Activated T-helper 1 cell treated with Interleukin-2 at 50 U/mL for 16 hours (primary cell): ENCODE measurements around the gene ME3.
"Not testable (repeated sequence)": the region's sequence is repeated elsewhere in the genome, so short reads cannot be mapped to it uniquely, and the experiment has no call there.

Experiments
- DNase-seq: peaks from one replicate; pipeline ENCODE4 v3.0.0-alpha.2; 2020; ENCODE audit warnings: low read depth

ME3 gene

DNA sequence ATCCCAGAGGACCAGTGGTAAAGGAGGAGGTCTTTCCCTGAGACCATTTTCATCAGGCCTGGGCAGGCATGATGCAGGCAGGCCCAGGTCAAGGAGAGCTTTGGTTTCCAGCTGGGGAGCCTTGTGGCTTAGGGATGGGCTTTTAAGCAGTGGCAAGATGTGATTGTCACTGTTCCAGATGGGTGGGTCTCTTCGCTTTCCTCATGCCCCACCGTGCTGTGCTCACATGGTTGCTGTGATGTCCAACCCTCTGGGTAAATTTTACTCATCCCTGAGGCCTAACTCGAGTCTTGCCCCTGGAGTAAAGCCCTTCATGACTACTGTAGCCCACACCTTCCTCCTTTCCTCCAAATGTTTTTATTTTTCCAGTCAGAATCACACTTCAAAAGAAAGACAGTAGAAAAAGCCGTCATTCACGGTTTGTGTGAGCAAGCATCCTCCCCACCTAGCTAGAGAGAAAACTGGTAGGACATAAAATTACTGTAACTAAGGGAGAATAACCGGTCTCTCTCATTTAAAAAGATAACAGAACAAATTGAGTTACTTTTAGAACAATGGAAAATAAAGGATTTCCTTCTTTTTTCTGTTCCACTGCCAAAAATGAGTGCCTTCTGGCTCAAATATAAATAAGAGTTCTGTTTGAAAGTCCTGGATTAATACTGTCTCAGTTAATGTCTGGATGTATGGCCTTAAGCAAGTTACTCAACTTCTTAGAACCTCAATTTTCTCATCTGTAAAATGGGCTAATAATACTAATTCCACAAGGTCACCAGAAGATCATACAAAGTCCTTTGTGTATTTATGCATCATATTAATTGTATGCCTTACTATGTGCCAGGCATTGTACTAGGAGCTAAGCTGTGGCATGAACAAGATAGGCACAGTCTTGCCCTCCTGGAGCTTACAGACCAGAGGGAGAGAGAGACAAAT lies 84.9 kb downstream of the ME3 start:
- DNase-seq: no peak

DNA sequence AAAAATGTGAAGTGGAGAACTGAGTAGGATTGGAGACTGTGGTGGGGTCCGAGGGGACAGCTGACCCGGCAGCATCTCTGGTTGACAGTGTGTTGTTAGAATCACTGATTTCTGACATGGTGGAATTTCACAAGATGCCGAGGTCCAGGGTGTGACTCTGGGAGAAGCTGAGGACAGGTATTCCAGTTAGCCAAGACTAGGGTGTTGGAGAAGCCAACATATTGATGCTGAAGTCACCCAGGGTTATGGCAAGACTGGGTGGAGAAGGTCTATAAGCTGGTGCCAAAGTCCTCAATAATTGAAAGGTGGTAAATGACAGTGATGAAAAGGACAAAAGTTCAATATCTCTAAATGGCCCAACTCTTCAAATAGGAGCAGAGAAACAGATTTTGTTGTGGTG lies 86.1 kb downstream of the ME3 start:
- no peak for DNase-seq

DNA sequence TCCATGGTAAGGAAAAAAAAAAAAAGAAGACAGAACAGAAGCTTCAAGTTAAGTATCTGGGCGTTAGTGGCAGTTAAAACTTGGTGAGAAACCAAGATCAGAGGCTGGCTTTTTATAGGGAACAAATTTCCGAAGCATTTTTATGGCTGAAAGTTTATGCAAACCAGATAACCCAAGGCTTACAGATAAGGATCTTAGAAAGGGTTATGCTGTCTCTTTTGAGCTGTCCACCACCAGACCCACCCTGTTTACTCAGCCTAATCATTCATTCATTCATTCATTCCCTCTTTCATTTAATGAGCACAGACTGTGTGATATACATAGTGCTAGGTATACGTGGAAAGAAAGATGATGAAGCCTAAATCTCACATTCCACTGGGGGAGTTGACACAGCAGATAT lies 89.5 kb downstream of the ME3 start:
- DNase-seq: no peak

DNA sequence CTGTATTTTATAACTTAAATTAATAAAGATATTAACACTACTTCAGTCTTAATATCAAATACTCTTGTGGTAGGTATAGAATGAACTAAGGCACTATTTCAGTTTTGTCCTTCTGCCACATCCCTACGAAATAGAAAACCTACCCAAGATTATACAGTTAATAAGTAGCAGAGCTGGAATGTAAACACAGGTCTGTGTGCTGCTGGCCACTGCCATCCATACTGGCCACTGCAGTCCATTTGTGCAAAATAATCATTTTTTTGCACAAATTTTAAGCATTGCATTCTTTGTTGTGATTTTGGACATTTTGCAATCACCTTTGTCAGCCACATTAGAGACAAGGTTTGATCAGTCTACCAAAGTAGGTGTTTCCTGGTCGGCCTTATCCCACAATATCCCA lies 91.9 kb downstream of the ME3 start:
- no peak for DNase-seq

DNA sequence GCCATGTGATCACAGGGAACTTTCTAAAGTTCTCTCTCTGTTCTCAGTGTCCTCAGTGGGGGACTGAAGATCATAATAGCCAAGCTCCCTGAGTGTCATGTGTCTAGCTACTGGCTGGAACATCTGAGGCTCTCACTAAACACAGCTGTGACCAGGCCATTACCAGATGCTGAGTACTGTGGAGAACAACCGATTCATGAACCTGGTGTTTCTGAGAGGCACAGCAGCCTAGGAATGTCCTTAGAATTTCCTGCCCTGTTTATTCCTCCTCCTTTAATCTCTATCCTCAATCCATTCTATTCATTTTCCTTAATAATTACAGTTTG lies 93.0 kb downstream of the ME3 start:
- no peak for DNase-seq

DNA sequence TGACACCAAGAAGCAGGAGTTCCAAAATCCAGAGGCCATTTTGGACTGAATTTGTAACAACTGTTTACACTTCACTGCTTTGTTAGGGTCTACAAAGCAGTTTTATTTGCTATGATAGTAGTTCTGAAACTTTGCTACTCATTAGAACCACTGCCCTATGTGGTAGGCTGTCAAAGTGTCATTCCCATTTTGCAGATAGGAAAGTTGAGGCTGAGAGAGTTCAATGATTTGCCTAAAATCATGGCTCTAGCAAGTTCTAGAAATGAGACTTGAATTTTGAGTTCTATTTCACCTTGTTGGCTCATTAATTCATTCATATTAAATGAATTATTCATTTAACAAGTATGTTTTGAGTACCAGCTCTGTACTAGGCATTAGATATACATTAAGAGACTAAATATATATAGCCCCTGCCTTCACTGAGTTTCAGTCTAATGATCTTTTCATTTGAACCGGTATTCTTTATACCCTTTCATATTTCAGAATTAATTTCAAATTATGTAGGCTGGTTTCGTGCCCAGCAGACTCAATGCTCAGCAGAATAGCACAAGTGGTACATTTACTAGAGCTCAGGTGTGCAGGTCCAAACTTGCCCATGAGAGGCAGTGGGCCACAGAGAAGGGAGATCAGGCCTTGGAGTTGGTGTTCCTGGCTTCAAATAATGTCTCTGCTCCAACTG lies 93.5 kb downstream of the ME3 start:
- DNase-seq: no peak

DNA sequence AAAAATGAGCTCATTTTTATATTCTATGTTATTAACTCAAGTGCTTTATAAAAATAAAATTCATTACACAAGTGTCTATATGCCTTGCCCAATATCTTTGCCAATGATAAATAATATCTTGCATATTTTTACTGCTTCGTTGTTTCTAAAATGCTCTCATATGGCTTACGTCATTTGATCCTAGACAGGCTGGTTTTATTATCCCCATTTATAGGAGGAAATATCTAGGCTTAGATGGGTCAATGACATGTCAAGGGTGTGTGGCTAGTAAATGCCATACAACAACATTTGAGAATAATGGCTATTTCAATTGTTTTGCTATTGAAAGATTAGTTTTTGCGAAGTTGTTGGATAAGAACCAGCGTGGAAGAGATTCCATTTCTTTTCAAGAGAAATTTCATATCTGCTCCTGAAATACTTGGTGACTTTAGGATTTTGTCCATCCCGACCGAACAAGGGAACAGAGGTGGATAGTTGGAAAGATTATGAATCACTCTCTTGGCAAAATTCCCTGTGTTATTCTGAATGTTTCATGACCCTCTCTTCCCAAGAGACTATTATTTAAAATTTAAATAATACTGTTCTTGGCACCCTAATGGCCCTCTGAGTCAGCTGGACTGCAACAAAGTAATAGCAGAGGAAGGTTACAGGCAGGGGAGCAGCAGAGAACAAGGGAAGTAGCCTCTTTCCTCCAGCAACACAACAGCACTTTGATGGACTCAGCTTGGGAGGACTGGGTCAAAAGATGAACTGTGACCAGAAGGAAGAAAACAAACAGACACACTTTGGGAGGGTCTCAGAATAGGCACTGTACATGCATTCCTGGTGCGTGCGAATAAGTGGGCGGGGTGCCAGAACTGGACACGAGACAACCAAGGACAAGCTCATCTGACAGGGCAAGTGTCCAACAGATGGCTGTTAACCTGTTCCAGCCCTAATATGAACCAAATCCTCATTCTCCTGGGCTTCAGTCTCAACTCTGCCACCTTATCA lies 94.5 kb downstream of the ME3 start:
- no peak for DNase-seq

DNA sequence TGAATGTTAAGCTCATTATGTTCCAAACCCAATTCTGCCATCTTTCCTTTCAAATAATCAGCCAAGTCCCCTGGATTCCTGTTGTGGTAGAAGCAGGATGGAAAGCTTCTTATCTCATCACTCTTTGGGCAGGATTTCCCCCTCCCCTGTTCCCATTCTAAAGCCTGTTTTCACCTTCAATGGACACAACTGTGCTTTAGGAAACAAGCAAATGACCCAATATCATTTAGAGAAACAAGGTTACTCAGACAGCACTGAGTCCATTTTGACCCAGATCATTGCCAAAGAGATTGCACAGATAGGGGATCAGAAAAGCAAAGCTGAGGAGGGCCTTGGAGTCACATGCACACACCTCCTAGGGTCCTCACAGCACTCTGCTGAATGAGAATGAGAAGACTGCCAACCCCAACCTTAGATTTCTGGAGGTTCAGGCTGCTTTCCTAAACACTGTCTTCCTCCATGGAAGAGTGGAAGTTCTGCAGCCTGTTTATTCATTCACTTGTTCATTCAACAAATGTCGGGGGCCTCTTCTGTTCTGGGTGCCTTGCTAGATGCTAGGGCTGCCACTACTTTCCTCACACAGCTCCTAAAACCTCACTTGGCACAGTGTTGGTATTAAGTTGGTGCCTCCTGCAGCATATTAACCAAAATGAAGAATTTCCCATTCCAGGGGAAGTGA lies 95.3 kb downstream of the ME3 start:
- no peak for DNase-seq

DNA sequence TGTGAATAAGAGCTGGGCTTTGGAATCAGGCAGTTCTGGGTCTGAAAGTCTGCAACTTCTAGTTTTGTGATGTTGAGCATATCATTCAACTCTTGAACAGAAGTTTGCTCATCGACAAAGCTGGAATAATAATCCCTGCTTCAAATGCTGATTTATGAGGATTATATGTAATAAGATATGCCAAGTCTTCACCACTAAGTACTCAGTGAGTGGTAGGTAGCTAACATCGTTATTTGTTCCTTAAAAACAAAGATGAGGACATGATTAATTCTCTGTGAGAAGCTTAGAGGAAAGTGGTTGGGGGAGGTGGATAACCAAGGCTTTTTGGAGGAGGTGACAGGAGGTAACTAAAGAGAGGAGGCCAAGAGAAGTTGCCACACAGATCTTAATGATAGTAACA lies 96.5 kb downstream of the ME3 start:
- no peak for DNase-seq

DNA sequence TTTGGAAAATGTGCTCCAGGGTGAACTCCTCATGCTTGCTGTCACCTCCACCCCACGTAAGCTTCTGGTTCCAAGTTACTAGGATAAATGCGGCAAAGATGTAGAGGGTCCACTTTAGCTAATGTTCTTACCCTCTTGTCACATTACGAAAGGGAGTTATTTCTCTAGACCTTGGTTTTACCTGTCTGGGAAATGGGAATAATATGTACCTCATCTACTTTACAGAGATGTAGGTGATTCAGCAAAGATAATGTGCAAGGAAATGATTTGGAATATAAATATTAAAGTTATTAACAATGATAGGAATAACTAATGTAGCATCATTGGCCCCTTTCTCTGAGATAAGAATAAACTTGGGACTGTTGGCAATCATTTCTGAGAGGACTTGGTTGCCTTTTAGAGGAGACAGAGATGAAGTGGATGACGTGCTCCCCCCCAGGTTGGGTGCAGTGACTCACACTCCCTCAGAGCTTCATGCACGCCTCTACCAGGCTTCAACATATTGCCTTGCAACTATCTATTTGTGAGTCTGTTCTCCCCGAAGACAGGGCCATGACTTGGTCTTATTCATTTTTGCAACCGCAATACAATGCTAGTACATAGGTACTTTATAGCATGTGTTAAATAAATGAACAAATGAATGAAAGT lies 97.1 kb downstream of the ME3 start:
- no peak for DNase-seq

DNA sequence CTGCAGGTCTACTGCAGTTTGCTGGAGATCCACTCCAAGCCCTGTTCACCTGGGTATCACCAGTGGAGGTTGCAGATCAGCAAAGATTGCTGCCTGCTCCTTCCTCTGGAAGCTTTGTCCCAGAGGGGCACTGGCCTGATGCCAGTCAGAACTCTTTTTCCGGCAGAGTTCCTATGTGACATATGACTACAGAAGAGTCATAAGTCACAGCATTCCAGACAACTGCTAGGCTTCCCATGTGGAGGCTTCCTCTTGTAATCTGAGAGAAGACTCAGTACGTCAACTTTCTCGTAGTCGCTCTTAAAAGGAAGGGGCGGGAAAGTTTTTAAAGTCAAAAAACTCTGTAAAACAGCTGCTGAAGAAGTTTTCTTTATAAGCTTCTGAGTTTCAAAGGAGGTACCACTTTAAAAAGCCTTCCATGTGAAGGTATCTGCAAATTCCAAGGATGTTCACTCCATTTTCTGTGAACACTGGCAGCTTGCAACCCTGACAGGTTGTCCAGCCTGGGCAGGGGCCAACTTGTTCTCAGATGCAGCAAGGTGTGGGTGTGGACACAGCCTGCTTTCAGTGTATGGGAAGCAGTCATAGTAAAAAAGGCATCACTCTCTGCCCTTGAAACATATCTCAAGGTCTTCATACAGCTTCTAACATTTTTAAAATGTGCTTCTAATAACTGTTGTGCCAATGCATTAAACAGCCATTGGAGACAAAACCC lies 97.8 kb downstream of the ME3 start:
- no peak for DNase-seq

DNA sequence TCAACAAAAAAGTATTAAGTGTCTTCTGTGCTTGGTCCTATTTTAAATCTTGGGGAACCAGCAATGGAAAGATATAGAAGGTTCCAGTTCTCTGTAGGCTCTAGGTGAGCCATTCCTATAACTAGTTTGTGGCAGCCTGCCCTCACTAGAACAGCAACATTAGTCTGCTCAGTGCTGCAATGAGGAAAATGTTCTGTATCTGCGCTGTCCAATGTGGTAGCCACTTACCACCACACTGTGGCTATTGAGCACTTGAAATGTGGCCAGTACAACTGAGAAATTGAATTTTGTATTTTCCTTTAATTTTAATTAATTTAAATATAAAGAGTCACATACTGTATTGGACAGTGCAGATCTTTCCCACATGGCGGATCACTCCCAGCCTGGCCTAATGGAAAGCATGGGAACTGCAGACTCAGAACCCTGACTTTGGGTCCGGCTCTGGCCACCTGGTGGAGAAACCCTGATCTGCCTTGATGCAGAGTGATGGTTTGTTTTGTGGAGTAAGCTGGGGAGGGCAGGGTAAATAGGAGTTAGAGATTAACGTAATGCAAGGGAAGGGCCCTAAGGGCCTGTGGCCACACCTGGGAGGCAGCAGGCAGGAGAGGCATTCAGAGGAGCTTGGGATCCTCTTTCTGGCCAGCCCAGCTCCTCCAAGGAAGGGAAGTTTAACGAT lies 101.0 kb downstream of the ME3 start:
- DNase-seq: no peak

DNA sequence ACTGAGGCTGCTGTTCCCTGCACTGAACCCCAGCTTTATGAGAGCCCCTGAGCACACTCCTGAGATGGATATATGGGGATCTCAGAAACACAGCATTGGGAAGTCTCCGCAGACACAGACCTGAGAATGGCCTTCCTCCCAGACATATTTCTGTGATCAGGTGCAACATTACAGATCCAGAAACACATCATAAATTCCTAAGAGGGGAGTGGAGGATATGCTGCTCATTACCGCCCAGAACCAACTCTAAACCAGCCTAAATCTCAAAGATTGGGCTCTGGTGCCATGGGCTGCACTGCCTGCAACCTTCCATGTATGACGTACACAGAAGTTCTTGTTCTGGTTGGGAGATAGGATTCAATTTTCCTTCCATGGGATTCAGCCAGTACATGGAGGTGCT lies 102.0 kb downstream of the ME3 start:
- no peak for DNase-seq

DNA sequence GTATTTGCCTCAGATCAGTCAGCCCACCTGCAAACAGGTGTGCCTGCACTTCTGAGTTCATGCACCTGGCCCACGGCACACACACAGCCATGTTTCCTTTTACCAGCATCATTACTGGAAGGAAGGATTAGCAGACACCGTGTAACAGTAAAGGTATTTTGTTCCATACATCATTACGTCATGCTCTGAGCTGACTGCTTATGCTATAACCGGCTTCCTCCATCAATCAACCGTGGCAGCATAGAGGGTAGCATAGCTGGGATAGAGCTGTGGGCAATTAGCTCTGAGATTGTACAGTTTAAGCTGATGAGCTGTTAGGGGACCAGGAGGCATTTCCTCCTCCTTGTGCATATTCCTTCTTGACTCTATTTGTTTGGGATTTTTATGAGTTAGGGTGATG lies 102.4 kb downstream of the ME3 start:
- DNase-seq: no peak

DNA sequence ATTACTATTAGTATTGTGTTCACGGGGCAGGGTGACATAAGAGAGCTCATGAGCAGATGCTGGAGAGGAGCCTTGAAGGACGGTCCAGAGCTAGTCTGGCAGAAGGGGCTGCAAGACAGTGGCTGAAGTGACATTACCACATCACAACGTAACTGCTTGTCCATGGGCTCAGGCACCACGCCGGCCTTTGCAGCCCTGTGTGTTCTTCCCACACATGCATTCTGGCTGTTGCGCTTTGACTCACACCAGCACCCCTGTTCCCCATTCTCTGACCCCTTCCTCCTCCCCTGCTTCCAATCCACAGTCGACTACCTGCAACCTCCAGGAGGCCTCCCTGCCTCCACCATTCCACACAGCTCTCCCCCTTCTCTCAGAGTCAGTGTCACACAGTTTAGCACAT lies 103.3 kb downstream of the ME3 start:
- DNase-seq: no peak

DNA sequence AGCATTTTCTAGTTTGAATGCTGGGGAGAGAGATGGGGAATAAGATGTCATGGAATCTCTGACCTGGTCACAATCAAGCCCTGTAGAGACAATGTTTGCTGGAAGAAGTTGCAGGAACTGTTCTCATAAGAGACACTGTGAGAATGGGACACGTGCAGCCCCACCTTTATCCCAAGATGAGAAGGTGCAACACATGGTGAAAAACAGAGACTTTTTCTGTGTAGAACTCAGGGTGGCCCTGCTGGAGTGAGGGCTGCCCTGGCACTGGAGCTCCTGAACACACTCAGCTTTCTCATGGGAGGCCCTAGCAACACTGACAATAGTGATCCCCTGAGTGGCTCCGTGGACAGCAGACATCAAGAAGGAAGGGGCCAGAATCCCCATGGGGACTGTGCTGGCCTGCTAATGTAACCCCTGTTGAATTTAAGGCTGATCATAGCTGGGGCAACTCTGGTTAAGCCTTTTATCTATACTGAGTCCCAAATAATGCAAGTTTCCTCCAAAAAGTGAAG lies 106.6 kb downstream of the ME3 start:
- no peak for DNase-seq

DNA sequence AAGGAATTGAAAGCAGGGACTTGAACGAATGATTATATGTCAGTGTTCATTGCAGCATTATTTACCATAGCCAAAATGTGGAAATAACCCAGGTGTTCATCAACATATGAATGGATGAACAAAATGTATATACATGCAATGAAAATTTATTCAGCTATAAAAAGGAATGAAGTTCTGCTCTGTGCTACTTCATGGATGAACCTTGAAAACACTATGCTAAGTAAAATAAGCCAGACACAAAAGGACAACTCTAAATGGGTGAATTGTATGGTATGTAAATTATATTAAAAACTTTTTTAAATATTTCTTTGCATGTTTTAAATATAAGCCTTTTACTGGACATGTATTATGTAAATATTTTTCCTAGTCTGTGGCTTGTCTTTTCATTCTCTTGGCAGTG lies 107.0 kb downstream of the ME3 start:
- no peak for DNase-seq

DNA sequence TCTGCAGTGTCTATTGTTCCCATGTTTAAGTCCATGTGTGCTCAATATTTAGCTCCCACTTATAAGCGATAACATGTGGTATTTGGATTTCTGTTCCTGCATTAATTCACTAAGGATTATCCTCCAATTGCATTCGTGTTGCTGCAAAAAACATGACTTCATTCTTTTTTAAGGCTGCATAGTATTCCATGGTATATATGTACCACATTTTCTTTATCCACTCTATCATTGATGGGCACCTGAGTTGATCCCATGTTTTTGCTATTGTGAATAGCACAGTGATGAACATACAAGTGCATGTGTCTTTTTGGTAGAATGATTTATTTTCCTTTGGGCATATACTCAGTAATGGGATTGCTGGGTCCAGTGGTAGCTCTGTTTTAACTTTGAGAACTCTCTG lies 109.6 kb downstream of the ME3 start:
- DNase-seq: not testable (repeated sequence)

DNA sequence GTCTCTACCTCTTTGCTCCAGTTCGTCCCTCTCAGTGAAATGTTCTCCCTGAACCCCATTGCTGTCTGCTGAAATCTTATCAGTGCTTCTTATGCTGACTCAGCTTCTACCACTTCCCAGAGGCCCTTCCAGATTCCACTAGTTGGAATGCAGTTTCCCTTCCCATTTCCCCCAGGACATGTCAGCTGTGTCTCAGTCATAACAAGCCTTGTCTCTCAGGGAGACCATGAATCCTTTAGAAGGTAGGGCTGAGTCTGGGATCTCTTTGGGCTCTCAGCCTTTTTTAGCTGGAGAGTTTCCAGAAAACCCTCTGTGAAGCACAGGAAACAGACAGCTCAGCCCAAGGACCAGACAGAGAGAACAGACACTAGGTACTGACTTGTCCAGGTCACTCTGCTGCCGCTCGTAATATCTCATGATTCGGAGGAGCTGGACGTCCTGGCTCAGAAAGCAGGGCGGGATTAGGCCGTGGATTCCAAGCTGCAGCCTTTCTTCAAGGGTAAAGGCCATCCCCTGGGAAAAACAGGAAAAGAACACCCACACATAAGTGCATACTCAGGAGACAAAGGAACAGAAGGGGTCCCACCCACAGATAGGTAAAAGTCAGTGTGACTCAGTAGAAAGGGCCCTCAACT lies 113.0 kb downstream of the ME3 start:
- no peak for DNase-seq

DNA sequence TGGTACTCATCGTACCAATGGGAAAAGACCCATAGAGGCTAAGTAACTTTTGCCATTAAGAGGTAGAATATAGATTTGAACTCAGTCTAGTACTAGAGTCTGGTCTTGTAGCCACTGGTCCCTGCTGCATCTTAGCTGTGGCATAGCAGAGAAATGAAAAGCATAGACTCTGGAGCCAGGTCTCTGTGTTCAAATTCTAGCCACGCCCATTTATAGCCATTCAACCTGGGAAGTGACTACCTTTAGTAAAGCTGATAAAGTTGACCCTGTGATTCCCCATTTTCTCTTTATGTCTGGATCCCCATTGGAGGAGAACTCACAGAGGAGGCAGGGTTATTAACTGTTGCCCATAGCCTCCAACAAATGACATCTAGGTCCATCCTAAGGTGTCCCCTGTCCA lies 113.6 kb downstream of the ME3 start:
- no peak for DNase-seq
